Fibroblast of skin of scalp (primary cell): ENCODE data around the gene KRT80. TPM values are rescaled to one million over a fixed set of nuclear protein-coding genes. Genes with fewer than 3 reads are reported as not detected.
"Not testable (repeated sequence)": the region's sequence is repeated elsewhere in the genome, so short reads cannot be mapped to it uniquely, and the experiment has no call there.

Source experiments
- DNase-seq: peaks from one replicate; pipeline ENCODE4 v3.0.0-alpha.2; 2013
- polyA plus RNA-seq, 2 experiments: library from polyadenylated mRNA; unstranded; fragments of 120-200 nt; gene quantifications; one replicate each; pipeline ENCODE4 v1.2.1, GENCODE V29; 2013; ENCODE audit not compliant: insufficient read length in 2 of 2

The KRT80 gene
- polyA plus RNA-seq (2013, experiment 1 of 2; ENCODE audit: insufficient read length): 7.6 TPM
- 7.6 TPM for polyA plus RNA-seq (2013, experiment 2 of 2; ENCODE audit: insufficient read length)

- peak; percentile 100 for DNase-seq
Observed at GRCh38 chr12:52191841-52192791, at the start of gene KRT80. Gene KRT80 (minus strand): TSS chr12:52192014. CDS start chr12:52191902, 112 bp downstream.

GRCh38 chr12:52241205-52241842 is 49.5 kb upstream of the KRT80 start:
- no peak for DNase-seq

GRCh38 chr12:52240247-52240646 is 48.4 kb upstream of the KRT80 start:
- DNase-seq: not testable (repeated sequence)

GRCh38 chr12:52239767-52240166 is 48.0 kb upstream of the KRT80 start:
- no peak for DNase-seq

- no peak for DNase-seq
Observed at GRCh38 chr12:52238916-52239646, 47.3 kb upstream of the KRT80 start.

GRCh38 chr12:52238207-52238840 is 46.5 kb upstream of the KRT80 start:
- no peak for DNase-seq

GRCh38 chr12:52236386-52237050 is 44.7 kb upstream of the KRT80 start:
- DNase-seq: no peak

- no peak for DNase-seq
Observed at GRCh38 chr12:52235822-52236361, 44.1 kb upstream of the KRT80 start.

- DNase-seq: no peak
Observed at GRCh38 chr12:52235001-52235764, 43.4 kb upstream of the KRT80 start.

- no peak for DNase-seq
Observed at GRCh38 chr12:52234223-52234810, 42.5 kb upstream of the KRT80 start.

- peak; percentile 36 for DNase-seq
Observed at GRCh38 chr12:52233462-52234207, 41.8 kb upstream of the KRT80 start.

- peak; percentile 76 for DNase-seq
Observed at GRCh38 chr12:52232674-52233461, 41.1 kb upstream of the KRT80 start, which contains the start of gene KRT7. Gene KRT7 (plus strand): TSS chr12:52233243. CDS start chr12:52233297, 54 bp downstream.

- DNase-seq: no peak
Observed at GRCh38 chr12:52232203-52232673, 40.4 kb upstream of the KRT80 start.

- DNase-seq: no peak
Observed at GRCh38 chr12:52231305-52232202, 39.7 kb upstream of the KRT80 start.

GRCh38 chr12:52230364-52231281 is 38.8 kb upstream of the KRT80 start:
- DNase-seq: peak; percentile 94

- no peak for DNase-seq
Observed at GRCh38 chr12:52229836-52230343, 38.1 kb upstream of the KRT80 start.
